KMS-11 (cell line): ENCODE measurements around the gene NFE2L3.
A peak's percentile ranks its signal among the peaks of the same experiment; 100 is the strongest.

Source experiments
- H2AFZ ChIP-seq: fragments of 200-600 bp; sonication (generic); 2 replicates; pipeline ENCODE4 v1.6.1; 2016; ENCODE audit warnings: antibody characterized with exemption, mixed run types, low read depth
- H3K27ac ChIP-seq: fragments of 200-600 bp; sonication (generic); 2 replicates; pipeline ENCODE4 v1.6.1; 2016; ENCODE audit warnings: mild to moderate bottlenecking, mixed run types
- H3K27me3 ChIP-seq: fragments of 200-600 bp; sonication (generic); 2 replicates; pipeline ENCODE4 v1.6.1; 2017; ENCODE audit warnings: mild to moderate bottlenecking, low read depth, mixed run types, moderate library complexity; ENCODE audit not compliant: insufficient read depth
- H3K36me3 ChIP-seq: fragments of 200-600 bp; sonication (generic); 2 replicates; pipeline ENCODE4 v1.6.1; 2017; ENCODE audit warnings: mild to moderate bottlenecking, mixed run types; ENCODE audit not compliant: insufficient read depth
- H3K4me1 ChIP-seq: fragments of 200-600 bp; sonication (generic); 2 replicates; pipeline ENCODE4 v1.6.1; 2016; ENCODE audit warnings: mild to moderate bottlenecking, low read depth, mixed run types; ENCODE audit not compliant: poor library complexity, severe bottlenecking
- H3K4me2 ChIP-seq: fragments of 200-600 bp; sonication (generic); 2 replicates; pipeline ENCODE4 v1.7.0; 2016; ENCODE audit warnings: mild to moderate bottlenecking, mixed run types
- H3K4me3 ChIP-seq: fragments of 200-600 bp; sonication (generic); IDR thresholded peaks from 2 replicates; pipeline ENCODE4 v1.6.1; 2017; ENCODE audit warnings: low read depth, low read length, mixed read lengths; ENCODE audit not compliant: insufficient read depth
- H3K79me2 ChIP-seq: fragments of 200-600 bp; sonication (generic); 2 replicates; pipeline ENCODE4 v1.6.1; 2016; ENCODE audit warnings: low read depth, mixed run types; ENCODE audit not compliant: insufficient read depth
- H3K9ac ChIP-seq: fragments of 200-600 bp; sonication (generic); 2 replicates; pipeline ENCODE4 v1.6.1; 2016; ENCODE audit warnings: mild to moderate bottlenecking, mixed run types
- H4K20me1 ChIP-seq: fragments of 200-600 bp; sonication (generic); 2 replicates; pipeline ENCODE4 v1.6.1; 2016; ENCODE audit warnings: mild to moderate bottlenecking, mixed run types; ENCODE audit not compliant: insufficient read depth
- CTCF ChIP-seq: fragments of 200-600 bp; sonication (generic); conservative IDR thresholded peaks from 2 replicates; pipeline ENCODE4 v1.6.1; 2017; ENCODE audit warnings: low read depth, mild to moderate bottlenecking, antibody characterized with exemption, low read length, moderate library complexity, mixed read lengths

Gene NFE2L3

DNA sequence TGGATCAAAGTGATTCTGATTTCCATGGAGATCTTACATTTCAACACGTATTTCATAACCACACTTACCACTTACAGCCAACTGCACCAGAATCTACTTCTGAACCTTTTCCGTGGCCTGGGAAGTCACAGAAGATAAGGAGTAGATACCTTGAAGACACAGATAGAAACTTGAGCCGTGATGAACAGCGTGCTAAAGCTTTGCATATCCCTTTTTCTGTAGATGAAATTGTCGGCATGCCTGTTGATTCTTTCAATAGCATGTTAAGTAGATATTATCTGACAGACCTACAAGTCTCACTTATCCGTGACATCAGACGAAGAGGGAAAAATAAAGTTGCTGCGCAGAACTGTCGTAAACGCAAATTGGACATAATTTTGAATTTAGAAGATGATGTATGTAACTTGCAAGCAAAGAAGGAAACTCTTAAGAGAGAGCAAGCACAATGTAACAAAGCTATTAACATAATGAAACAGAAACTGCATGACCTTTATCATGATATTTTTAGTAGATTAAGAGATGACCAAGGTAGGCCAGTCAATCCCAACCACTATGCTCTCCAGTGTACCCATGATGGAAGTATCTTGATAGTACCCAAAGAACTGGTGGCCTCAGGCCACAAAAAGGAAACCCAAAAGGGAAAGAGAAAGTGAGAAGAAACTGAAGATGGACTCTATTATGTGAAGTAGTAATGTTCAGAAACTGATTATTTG lies 33.3 kb downstream of the NFE2L3 start:
- Histone ChIP-seq H3K27ac (peak overlapping the region; percentile 15; the same call in 1 of the 2 replicates), H3K79me2 (peaks cover 11% of the 10 kb centered on the region; the same call in 1 of the 2 replicates), H3K4me1 (peaks cover 62% of the 10 kb centered on the region), H3K36me3 (peaks cover 5% of the 10 kb centered on the region; the same call in 1 of the 2 replicates), H3K9ac (no peak overlapping the region), H3K4me3 (no peak overlapping the region), H3K27me3 (no peaks in the 10 kb centered on the region), H3K4me2 (no peak overlapping the region), H4K20me1 (peaks cover 38% of the 10 kb centered on the region), H2AFZ (no peak overlapping the region)
- TF ChIP-seq CTCF: no peak

- no peak overlapping the region for H2AFZ ChIP-seq
- no peak overlapping the region for H3K4me2 ChIP-seq
- H3K27ac ChIP-seq: peak overlapping the region; percentile 4; the same call in 1 of the 2 replicates
- peaks cover 42% of the 10 kb centered on the region for H4K20me1 ChIP-seq
- peaks cover 67% of the 10 kb centered on the region for H3K4me1 ChIP-seq
- TF ChIP-seq CTCF: no peak
- no peak overlapping the region for H3K9ac ChIP-seq
- no peak overlapping the region for H3K4me3 ChIP-seq
- peaks cover 8% of the 10 kb centered on the region; the same call in 1 of the 2 replicates for H3K36me3 ChIP-seq
- peaks cover 16% of the 10 kb centered on the region; the same call in 1 of the 2 replicates for H3K79me2 ChIP-seq
- H3K27me3 ChIP-seq: no peaks in the 10 kb centered on the region
These were observed 33.8 kb downstream of the NFE2L3 start for GRCh38 chr7:26185844-26186180.

DNA sequence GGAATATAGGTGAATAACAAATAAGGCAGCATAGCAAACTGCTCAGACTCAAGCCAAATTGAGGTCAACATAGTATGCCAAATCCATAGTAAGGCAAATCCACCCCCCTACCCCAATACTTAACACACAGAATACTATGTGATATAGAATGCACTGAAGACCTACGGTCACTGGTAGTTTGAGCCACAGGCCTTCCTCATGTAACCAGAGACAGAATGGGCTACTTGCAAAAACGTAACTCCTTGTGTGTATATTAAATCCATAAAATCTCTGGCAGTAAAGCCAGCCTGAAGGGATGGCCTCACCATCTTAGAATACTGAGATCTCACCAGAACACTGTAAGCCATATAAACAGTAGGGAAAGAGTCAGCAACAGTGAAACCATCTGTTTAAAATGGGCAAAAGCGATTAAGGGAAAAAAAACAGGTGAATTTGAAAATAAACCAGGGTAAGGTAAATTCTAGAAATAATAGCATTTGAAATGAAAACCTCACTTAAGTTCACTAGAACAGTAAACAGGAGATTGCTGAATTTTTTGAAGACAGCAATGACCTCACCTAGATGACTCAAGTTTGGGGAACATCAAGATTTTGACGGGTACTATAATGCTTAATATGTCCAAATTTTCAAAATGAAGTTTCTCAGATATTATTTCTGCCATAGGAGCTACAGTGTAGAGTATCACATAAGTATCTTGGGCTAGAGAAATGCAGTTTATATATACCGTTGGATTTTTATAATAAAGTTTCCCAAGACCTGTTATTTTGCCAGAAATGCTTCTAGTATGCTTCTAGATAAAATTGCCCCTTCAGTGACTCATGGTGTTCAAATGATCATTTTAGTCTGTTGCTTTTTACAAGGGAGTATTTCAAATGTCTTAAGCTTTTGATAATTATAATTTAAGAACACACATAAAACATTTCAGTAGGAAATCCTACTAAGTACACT lies 34.6 kb downstream of the NFE2L3 start:
- Histone ChIP-seq H3K36me3 (peaks cover 14% of the 10 kb centered on the region; the same call in 1 of the 2 replicates), H3K4me2 (no peak overlapping the region), H3K27me3 (no peaks in the 10 kb centered on the region), H3K9ac (no peak overlapping the region; the same call in 1 of the 2 replicates), H3K27ac (peak overlapping the region; percentile 36; the same call in 1 of the 2 replicates), H3K4me3 (no peak overlapping the region), H3K4me1 (peaks cover 69% of the 10 kb centered on the region), H4K20me1 (peaks cover 50% of the 10 kb centered on the region), H2AFZ (no peak overlapping the region), H3K79me2 (peaks cover 25% of the 10 kb centered on the region)
- TF ChIP-seq CTCF: no peak

DNA sequence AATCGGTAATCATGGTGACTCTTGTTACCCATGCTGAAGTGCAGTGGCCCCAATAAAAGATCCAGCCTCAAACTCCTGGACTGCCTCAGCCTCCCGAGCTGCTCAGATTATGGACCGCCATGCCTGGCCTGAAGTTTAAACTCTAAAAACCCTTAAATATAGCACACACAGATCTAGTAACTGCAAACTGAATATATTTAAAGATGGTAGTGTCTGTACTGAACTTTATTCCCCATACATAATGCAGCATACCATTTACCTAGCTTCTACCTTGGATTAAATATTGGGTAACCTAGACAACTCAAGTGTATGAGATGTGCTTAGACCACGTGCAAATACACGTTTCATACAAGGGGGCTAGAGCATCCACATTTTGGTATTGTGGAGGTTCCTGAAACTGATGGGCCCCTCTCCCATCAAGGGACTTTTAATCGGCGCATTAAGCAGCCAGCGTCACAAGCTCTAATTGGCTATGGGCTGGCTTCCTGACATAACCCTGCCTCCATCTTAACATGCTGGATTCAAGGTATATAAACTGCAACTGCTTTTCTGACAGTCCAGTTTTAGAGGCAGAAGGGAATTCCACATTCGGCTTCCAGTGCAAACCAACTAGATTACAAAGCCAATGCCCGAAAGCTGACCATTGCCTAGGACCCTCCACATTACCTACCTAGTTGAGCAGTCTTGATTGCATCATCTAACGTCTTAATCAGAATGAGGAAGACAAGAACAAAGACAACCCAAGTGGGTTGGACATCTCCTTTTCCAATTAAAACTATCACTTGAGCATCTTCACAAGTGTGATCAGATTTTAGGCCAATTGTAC lies 35.6 kb downstream of the NFE2L3 start:
- Histone ChIP-seq H3K27ac (peak overlapping the region; percentile 36; the same call in 1 of the 2 replicates), H3K4me1 (peaks cover 75% of the 10 kb centered on the region), H4K20me1 (peaks cover 60% of the 10 kb centered on the region)

More for the DNA sequence above, 35.6 kb downstream of the NFE2L3 start:
- H3K4me2 ChIP-seq: 0 out of 2 replicates have a peak overlapping the region, but pooled peaks have one; percentile 1
- H3K79me2 ChIP-seq: peaks cover 34% of the 10 kb centered on the region
- H2AFZ ChIP-seq: no peak overlapping the region
- no peak overlapping the region; the same call in 1 of the 2 replicates for H3K9ac ChIP-seq
- 0 out of 2 replicates have a peak, but pooled peaks have one; percentile 13 for TF ChIP-seq CTCF
- H3K36me3 ChIP-seq: peaks cover 24% of the 10 kb centered on the region; the same call in 1 of the 2 replicates
- H3K4me3 ChIP-seq: no peak overlapping the region
- no peaks in the 10 kb centered on the region for H3K27me3 ChIP-seq
